ENCODE data around the gene JAK3. TPM values are rescaled to one million over a fixed set of nuclear protein-coding genes. Genes with fewer than 3 reads are reported as not detected.

JAK3 gene
- total RNA-seq (2016; rRNA removed; fragmentation: Illumina TruSeq; extraction: Trizol) (2.8 and 3.4 TPM in 2 replicates), polyA plus RNA-seq (2011; rRNA removed) (18.6 and 30.1 TPM in 2 replicates), polyA minus RNA-seq (2011; rRNA and poly(A)+ RNA removed; ENCODE audit: low replicate concordance) (1.7 and 37.2 TPM in 2 replicates), Bru-seq, nascent RNA (percentile 54 among the genes with signal in this experiment), BruChase-seq, experiment 1, labeled RNA remaining after a 6-hour chase (percentile 74 among the genes with signal in this experiment), BruChase-seq, experiment 2, labeled RNA remaining after a 2-hour chase (percentile 62 among the genes with signal in this experiment)
- total RNA-seq (2016; cell fraction: cytosol; rRNA removed; fragmentation: Illumina TruSeq; extraction: Trizol; ENCODE audit: low read depth) = 1.2 and 1.3 TPM in 2 replicates
- total RNA-seq (2016; cell fraction: insoluble cytoplasmic fraction; rRNA removed; fragmentation: Illumina TruSeq; extraction: Trizol) = 2.5 and 3.4 TPM in 2 replicates
- total RNA-seq (2016; cell fraction: membrane; rRNA removed; fragmentation: Illumina TruSeq; extraction: Trizol) = 0.72 and 1.3 TPM in 2 replicates
- 4.4 and 4.8 TPM in 2 replicates for total RNA-seq (2016; cell fraction: nucleus; rRNA removed; fragmentation: Illumina TruSeq; extraction: Trizol)
- polyA plus RNA-seq (2011; cell fraction: cytosol; rRNA removed) = 8.8 and 10.2 TPM in 2 replicates
- polyA plus RNA-seq (2011; cell fraction: nucleus; rRNA removed) = 106 and 107 TPM in 2 replicates
- polyA plus RNA-seq (2012) = 6.1 and 10.2 TPM in 2 replicates
- polyA plus RNA-seq (2016; cell fraction: cytosol; fragmentation: Illumina TruSeq; extraction: Trizol; ENCODE audit: low read depth) = 0.15 and 0.17 TPM in 2 replicates
- 1.3 and 1.7 TPM in 2 replicates for polyA plus RNA-seq (2016; cell fraction: insoluble cytoplasmic fraction; fragmentation: Illumina TruSeq; extraction: Trizol; ENCODE audit: low read depth)
- 0.35 and 0.45 TPM in 2 replicates for polyA plus RNA-seq (2016; cell fraction: membrane; fragmentation: Illumina TruSeq; extraction: Trizol; ENCODE audit: low read depth)
- 10.2 and 12.3 TPM in 2 replicates for polyA plus RNA-seq (2016; cell fraction: nucleus; fragmentation: Illumina TruSeq; extraction: Trizol; ENCODE audit: insufficient read depth, low read depth)
- 13.1 and 19.0 TPM in 2 replicates for polyA minus RNA-seq (2011; cell fraction: cytosol; rRNA and poly(A)+ RNA removed)
- 23.9 and 29.3 TPM in 2 replicates for polyA minus RNA-seq (2011; cell fraction: nucleus; rRNA and poly(A)+ RNA removed)
- long read RNA-seq, experiment 1, partial matches to known transcripts = 0 of 5 reads
- long read RNA-seq, experiment 1, other reads (novel, unspliced or antisense) = 5 of 5 reads
- long read RNA-seq, experiment 2, partial matches to known transcripts = 9 of 11 reads
- long read RNA-seq, experiment 2, other reads (novel, unspliced or antisense) = 1 of 11 reads

DNA sequence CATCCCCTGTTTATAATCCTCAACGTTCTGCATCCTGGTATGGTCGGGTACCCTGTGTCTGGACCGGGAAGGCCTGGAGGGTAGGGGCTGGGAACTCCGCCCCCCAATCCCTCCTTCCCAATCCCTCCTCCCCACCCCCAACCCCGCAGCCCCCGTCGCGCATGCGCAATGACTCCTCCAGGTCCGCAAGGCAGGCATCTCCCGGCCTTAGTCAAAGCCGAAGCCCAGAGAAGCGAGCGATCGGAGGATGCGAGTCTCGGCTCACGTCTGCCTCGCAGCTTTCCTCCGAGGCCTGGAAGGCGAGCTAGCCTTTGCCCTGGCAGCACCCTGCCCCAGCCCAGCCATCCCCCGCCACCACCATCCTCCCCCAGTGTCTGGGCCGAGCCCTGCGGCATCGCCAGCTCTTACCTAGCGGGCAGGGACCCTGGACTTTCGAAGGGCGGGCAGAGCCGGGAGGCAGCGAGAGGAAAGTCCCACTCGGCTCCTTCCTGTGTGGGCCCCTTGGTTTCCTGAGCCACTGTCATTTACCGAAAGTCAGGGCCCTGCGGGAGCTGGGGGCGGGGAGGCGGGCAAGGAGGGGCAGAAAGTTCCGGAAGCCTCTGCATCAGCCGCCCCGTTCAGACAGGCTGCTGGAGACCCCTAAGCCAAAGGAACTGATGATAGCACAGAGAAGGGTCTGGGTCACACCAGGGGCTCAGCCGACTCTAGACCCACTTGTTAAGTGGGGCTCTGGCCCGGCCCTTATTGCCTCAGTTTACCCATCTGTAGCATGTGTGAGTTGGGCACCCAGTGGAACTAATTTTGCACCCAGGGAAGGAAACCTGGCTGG lies at the start of gene JAK3:
Gene JAK3 (minus strand): TSS at position 445 of the 829 bp plus-strand sequence. CDS start 3,565 bp downstream, outside the sequence.
- BruUV-seq (replicated peaks) = no TSS peak
- in situ Hi-C loops (cut with HindIII; ENCODE audit: extremely low pct_ligation_motif_present, low pct_unique_long_range_greater_than_20kb) = loop anchor here (5.0 kb wide), 1 partner anchor 50 kb away; the partner anchor contains the start of gene B3GNT3
- ChIA-PET CTCF (ENCODE audit: low intra/inter-chr PET ratio, low total read pairs) (no interaction called here), POLR2A (interaction anchor here (0.9 to 3.7 kb wide), 7 partner anchors 12 to 81 kb away, joined by 3 to 49 read pairs (median 4); partner anchors contain the start of genes B3GNT3 and RPL18A)
- peak within 1 kb of the TSS; percentile 67 for H3K27ac ChIP-seq (ENCODE audit: extremely low read length, insufficient read depth, low read length)
- no peaks in the 10 kb centered on the region for H3K79me2 ChIP-seq (ENCODE audit: insufficient read depth, low read length)
- no peaks in the 10 kb centered on the region for H3K9me3 ChIP-seq (ENCODE audit: low read length)
- FAIRE-seq = no peak
- H3K36me3 ChIP-seq (replicated peaks in 1 of 2; ENCODE audit: control insufficient read depth in 1 of 2, insufficient read depth in 2 of 2, low read length in 2 of 2) = peaks cover 0 to under 1% of the 10 kb centered on the region in 2 experiments; a peak in 2 of 5 replicates
- ATAC-seq = peak; percentile 83
- H3K27me3 ChIP-seq (ENCODE audit: control insufficient read depth in 1 of 2, insufficient read depth in 2 of 2, low read length in 2 of 2) = no peaks in the 10 kb centered on the region; a peak in 1 of 5 replicates
- no peaks in the 10 kb centered on the region for H4K20me1 ChIP-seq (ENCODE audit: insufficient read depth, low read length)
- peak within 1 kb of the TSS; percentile 84 for H3K4me2 ChIP-seq (ENCODE audit: low read depth, low read length)
- peak within 1 kb of the TSS; percentile 65; the same call in 1 of the 2 replicates for H3K9ac ChIP-seq (ENCODE audit: insufficient read depth, low read depth, low read length)
- DNase-seq (ENCODE audit: low spot score) = peak; percentile 59
- 3% methylated on average over 7 of the region's 40 CpGs for WGBS (ENCODE audit: low lambda C conversion rate)
- H3K4me3 ChIP-seq (replicated peaks in 1 of 3; ENCODE audit: insufficient read depth in 1 of 3, low read depth in 2 of 3, low read length in 3 of 3) = peak within 1 kb of the TSS; percentile 50 to 64 (median 60)
- no peak within 1 kb of the TSS for H2AFZ ChIP-seq (ENCODE audit: low read length)
- peaks cover 43% of the 10 kb centered on the region for H3K4me1 ChIP-seq (ENCODE audit: insufficient read depth, low read length)
- intact Hi-C loops (cut with micrococcal nuclease; ENCODE audit: unreplicated experiment) = no loop called here
- TF ChIP-seq ZMYM4 (CRISPR knock-in tag; IDR thresholded peaks at IDR 0.05) (peak; percentile 29; the same call in 1 of the 2 replicates), ZNF777 (CRISPR knock-in tag; IDR thresholded peaks at IDR 0.05) (0 out of 2 replicates have a peak, but pooled peaks have one; percentile 28), YEATS2 (CRISPR knock-in tag; IDR thresholded peaks at IDR 0.05; ENCODE audit: borderline replicate concordance) (peak; percentile 47; the same call in 1 of the 2 replicates), ZNF350 (CRISPR knock-in tag; IDR thresholded peaks at IDR 0.05; ENCODE audit: borderline replicate concordance, low read depth) (peak; percentile 58), ZNF841 (CRISPR knock-in tag; IDR thresholded peaks at IDR 0.05; ENCODE audit: borderline replicate concordance) (no peak), ETV5 (CRISPR knock-in tag; IDR thresholded peaks at IDR 0.05; ENCODE audit: borderline replicate concordance) (peak; percentile 87), RFXANK (CRISPR knock-in tag; IDR thresholded peaks at IDR 0.05) (no peak), GABPB1 (CRISPR knock-in tag; IDR thresholded peaks at IDR 0.05) (peak; percentile 89)
- TF ChIP-seq, protein P1, sequence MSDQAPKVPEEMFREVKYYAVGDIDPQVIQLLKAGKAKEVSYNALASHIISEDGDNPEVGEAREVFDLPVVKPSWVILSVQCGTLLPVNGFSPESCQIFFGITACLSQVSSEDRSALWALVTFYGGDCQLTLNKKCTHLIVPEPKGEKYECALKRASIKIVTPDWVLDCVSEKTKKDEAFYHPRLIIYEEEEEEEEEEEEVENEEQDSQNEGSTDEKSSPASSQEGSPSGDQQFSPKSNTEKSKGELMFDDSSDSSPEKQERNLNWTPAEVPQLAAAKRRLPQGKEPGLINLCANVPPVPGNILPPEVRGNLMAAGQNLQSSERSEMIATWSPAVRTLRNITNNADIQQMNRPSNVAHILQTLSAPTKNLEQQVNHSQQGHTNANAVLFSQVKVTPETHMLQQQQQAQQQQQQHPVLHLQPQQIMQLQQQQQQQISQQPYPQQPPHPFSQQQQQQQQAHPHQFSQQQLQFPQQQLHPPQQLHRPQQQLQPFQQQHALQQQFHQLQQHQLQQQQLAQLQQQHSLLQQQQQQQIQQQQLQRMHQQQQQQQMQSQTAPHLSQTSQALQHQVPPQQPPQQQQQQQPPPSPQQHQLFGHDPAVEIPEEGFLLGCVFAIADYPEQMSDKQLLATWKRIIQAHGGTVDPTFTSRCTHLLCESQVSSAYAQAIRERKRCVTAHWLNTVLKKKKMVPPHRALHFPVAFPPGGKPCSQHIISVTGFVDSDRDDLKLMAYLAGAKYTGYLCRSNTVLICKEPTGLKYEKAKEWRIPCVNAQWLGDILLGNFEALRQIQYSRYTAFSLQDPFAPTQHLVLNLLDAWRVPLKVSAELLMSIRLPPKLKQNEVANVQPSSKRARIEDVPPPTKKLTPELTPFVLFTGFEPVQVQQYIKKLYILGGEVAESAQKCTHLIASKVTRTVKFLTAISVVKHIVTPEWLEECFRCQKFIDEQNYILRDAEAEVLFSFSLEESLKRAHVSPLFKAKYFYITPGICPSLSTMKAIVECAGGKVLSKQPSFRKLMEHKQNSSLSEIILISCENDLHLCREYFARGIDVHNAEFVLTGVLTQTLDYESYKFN (CRISPR knock-in tag; conservative IDR thresholded peaks at IDR 0.05) = peak; percentile 85
- TF ChIP-seq, protein P2, sequence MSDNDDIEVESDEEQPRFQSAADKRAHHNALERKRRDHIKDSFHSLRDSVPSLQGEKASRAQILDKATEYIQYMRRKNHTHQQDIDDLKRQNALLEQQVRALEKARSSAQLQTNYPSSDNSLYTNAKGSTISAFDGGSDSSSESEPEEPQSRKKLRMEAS (IDR thresholded peaks at IDR 0.05) = peak; percentile 81
